GM12872 (cell line): ENCODE data around the gene SLC26A11.

ENCODE experiments used
- CTCF ChIP-seq: IDR thresholded peaks from 3 replicates; pipeline ENCODE4 v1.5.1; 2011; ENCODE audit warnings: low read depth, mild to moderate bottlenecking, low read length, moderate library complexity; ENCODE audit not compliant: insufficient read depth

The SLC26A11 gene

GRCh38 chr17:80237386-80237785 is 17.2 kb downstream of the SLC26A11 start:
- TF ChIP-seq CTCF: no peak

GRCh38 chr17:80242505-80242904 is 22.3 kb downstream of the SLC26A11 start:
- no peak for TF ChIP-seq CTCF

- no peak for TF ChIP-seq CTCF
Observed at GRCh38 chr17:80243526-80244433, 23.6 kb downstream of the SLC26A11 start.

- no peak for TF ChIP-seq CTCF
Observed at GRCh38 chr17:80244871-80245509, 24.8 kb downstream of the SLC26A11 start.

GRCh38 chr17:80245566-80246265 is 25.5 kb downstream of the SLC26A11 start:
- no peak for TF ChIP-seq CTCF

- TF ChIP-seq CTCF: no peak
Observed at GRCh38 chr17:80246266-80246681, 26.0 kb downstream of the SLC26A11 start.

GRCh38 chr17:80246726-80247125 is 26.5 kb downstream of the SLC26A11 start:
- no peak for TF ChIP-seq CTCF
